K562 (cell line): ENCODE measurements around the gene RITA1. TPM values are rescaled to one million over a fixed set of nuclear protein-coding genes. Genes with fewer than 3 reads are reported as not detected.

Experiments
- ATAC-seq: fragments of 200-7000 bp; cut with Tn5 transposase; 3 replicates; pipeline ENCODE4 v1.9.1; 2020; ENCODE audit warnings: moderate library complexity
- BruUV-seq: library from RNA; stranded (reverse); fragments of 400-500 nt; replicated peaks from 2 replicates; lab custom pipeline; 2021; lab: Mats Ljungman, UMichigan
- CTCF ChIA-PET: fragments of 300-600 bp; formaldehyde crosslinking; extraction: SDS; loops from one replicate; lab custom pipeline; 2021; ENCODE audit warnings: low intra/inter-chr PET ratio; lab: Yijun Ruan, JAX
- POLR2A ChIA-PET: fragments of 300-600, 350-650 bp; sonication (Branson Sonifier 250); formaldehyde crosslinking; extraction: SDS; loops from one replicate; lab custom pipeline; 2021; ENCODE audit warnings: antibody characterized with exemption, inconsistent platforms; lab: Yijun Ruan, JAX
- DNase-seq, 4 experiments: peaks; one replicate each; pipeline versions ENCODE4 v3.0.0 to v3.0.0-alpha.2; 2011 to 2018; ENCODE audit warnings: low spot score in 3 of 4, mixed read lengths in 3 of 4; ENCODE audit errors: extremely low read depth in 1 of 4
- FAIRE-seq: peaks from 2 replicates; lab custom pipeline; 2011; peaks lifted over from hg19 to GRCh38; lab: Jason Lieb, UNC
- H2AFZ ChIP-seq: 2 replicates; pipeline ENCODE4 v1.6.0; 2011; ENCODE audit warnings: low read depth, low read length, control low read depth, inconsistent platforms
- H3K27ac ChIP-seq: fragments of 200-600 bp; 3 replicates; pipeline ENCODE4 v1.8.0; 2011; ENCODE audit warnings: low read depth, mild to moderate bottlenecking, control low read depth, inconsistent platforms, low read length, moderate library complexity, mixed read lengths; ENCODE audit errors: extremely low read depth
- H3K27me3 ChIP-seq, 2 experiments: fragments of 300-600 bp in 1 of 2; 2 replicates in 1 of 2; 3 replicates in 1 of 2; pipeline versions ENCODE4 v1.6.0 to v1.8.0; 2011; ENCODE audit warnings: inconsistent platforms in 2 of 2, low read length in 2 of 2, mild to moderate bottlenecking in 1 of 2, mixed read lengths in 1 of 2, moderate library complexity in 1 of 2; ENCODE audit not compliant: control insufficient read depth in 2 of 2, insufficient read depth in 2 of 2
- H3K36me3 ChIP-seq: fragments of 300-600 bp; 3 replicates; pipeline ENCODE4 v1.8.0; 2011; ENCODE audit warnings: mild to moderate bottlenecking, low read length, inconsistent platforms; ENCODE audit not compliant: control insufficient read depth, insufficient read depth
- H3K4me1 ChIP-seq, 2 experiments: fragments of 200-600 bp in 1 of 2; replicated peaks in 1 of 2; 2 replicates in 1 of 2; 3 replicates in 1 of 2; pipeline versions ENCODE4 v1.5.1 to v1.8.0; 2011; ENCODE audit warnings: inconsistent platforms in 2 of 2, low read length in 2 of 2, mild to moderate bottlenecking in 1 of 2, mixed read lengths in 1 of 2, moderate library complexity in 1 of 2; ENCODE audit not compliant: control insufficient read depth in 2 of 2, insufficient read depth in 2 of 2
- H3K4me2 ChIP-seq: 2 replicates; pipeline ENCODE4 v1.6.1; 2011; ENCODE audit warnings: low read length, control low read depth, inconsistent platforms, mixed read lengths; ENCODE audit not compliant: insufficient read depth
- H3K4me3 ChIP-seq: fragments of 200-600 bp; sonication (generic), shearing (Covaris generic); 2 replicates; pipeline ENCODE4 v1.5.1; 2016; ENCODE audit warnings: control low read depth, inconsistent platforms
- H3K79me2 ChIP-seq: fragments of 200-600 bp; 3 replicates; pipeline ENCODE4 v1.8.0; 2011; ENCODE audit warnings: low read length, inconsistent platforms; ENCODE audit not compliant: control insufficient read depth, insufficient read depth
- H3K9ac ChIP-seq, 2 experiments: 2 replicates each; pipeline versions ENCODE4 v1.6.0 to v1.6.1; 2011; ENCODE audit warnings: low read depth in 2 of 2, low read length in 2 of 2, control low read depth in 1 of 2, inconsistent platforms in 1 of 2, mild to moderate bottlenecking in 1 of 2, mixed read lengths in 1 of 2; ENCODE audit not compliant: insufficient read depth in 1 of 2
- H3K9me1 ChIP-seq: one replicate; pipeline ENCODE4 v1.6.0; 2011; ENCODE audit warnings: inconsistent platforms, mild to moderate bottlenecking, low read length, moderate library complexity; ENCODE audit not compliant: control insufficient read depth, insufficient read depth
- H3K9me3 ChIP-seq: replicated peaks from 2 replicates; pipeline ENCODE4 v1.5.1; 2011; ENCODE audit warnings: low read depth, low read length, inconsistent platforms; ENCODE audit not compliant: control insufficient read depth, insufficient read depth
- H4K20me1 ChIP-seq: replicated peaks from 2 replicates; pipeline ENCODE4 v1.6.1; 2011; ENCODE audit warnings: low read length, inconsistent platforms, mixed read lengths; ENCODE audit not compliant: control insufficient read depth, insufficient read depth
- BHLHE40 ChIP-seq: IDR thresholded peaks from 2 replicates; pipeline ENCODE4 v1.6.1; 2011; ENCODE audit warnings: low read length, improper control_type of control experiment
- EP300 ChIP-seq: IDR thresholded peaks from 2 replicates; pipeline ENCODE4 v1.6.1; 2012; ENCODE audit warnings: low read length, improper control_type of control experiment
- HDAC3 ChIP-seq: fragments of 450-650 bp; IDR thresholded peaks from 2 replicates; pipeline ENCODE4 v1.6.1; 2018; ENCODE audit warnings: borderline replicate concordance, mild to moderate bottlenecking, moderate library complexity; ENCODE audit not compliant: partially characterized antibody
- NRF1 ChIP-seq, 2 experiments: fragments of 450-650 bp; IDR thresholded peaks in 1 of 2; conservative IDR thresholded peaks in 1 of 2; 2 replicates each; pipeline ENCODE4 v1.6.1; 2014; ENCODE audit warnings: mild to moderate bottlenecking in 2 of 2
- TSC22D4 ChIP-seq: fragments of 450-650 bp; IDR thresholded peaks from 2 replicates; pipeline ENCODE4 v1.6.1; 2016; ENCODE audit warnings: missing genetic modification characterization, missing biosample characterization, control low read depth
- WGBS: fragments of 100-300 bp; shearing (Covaris generic); methylation state at CpG from one replicate; pipeline ENCODE4 v1.1.6; 2016; ENCODE audit warnings: low coverage, mixed read lengths; ENCODE audit not compliant: insufficient coverage; ENCODE audit errors: missing lambda C conversion rate; 5-methylcytosine and 5-hydroxymethylcytosine counted together
- in situ Hi-C: fragments of 300-500 bp; cut with MboI; formaldehyde crosslinking; loops from 4 replicates; pipeline ENCODE4 v1.15.0; 2018; ENCODE audit warnings: inconsistent platforms, mixed read lengths
- intact Hi-C: fragments of 100-400 bp; cut with micrococcal nuclease; formaldehyde crosslinking; loops from 2 replicates; pipeline ENCODE4 v1.14.2; 2022
- polyA plus RNA-seq, 8 experiments: library from polyadenylated mRNA; depleted of rRNA in 4 of 8; stranded (reverse) in 5 of 8; unstranded in 3 of 8; fragments of >200 nt; fragmentation: Nextera tagmentation in 2 of 8; fragmentation: Illumina TruSeq in 1 of 8; extraction: Ambion mirVana in 2 of 8; extraction: Trizol in 1 of 8; gene quantifications; 2 replicates each; pipeline versions ENCODE4 v1.2.1 to v1.2.3, GENCODE V29; 2011 to 2014; ENCODE audit warnings: inconsistent platforms in 1 of 8, missing spikeins in 1 of 8
- total RNA-seq, 7 experiments: library from RNA; depleted of rRNA in 6 of 7; stranded (reverse); fragments of >200 nt in 6 of 7; fragmentation: Illumina TruSeq in 2 of 7; extraction: Trizol in 2 of 7; gene quantifications; 2 replicates each; pipeline versions ENCODE4 v1.2.1 to v1.2.3, GENCODE V29; 2011 to 2021; ENCODE audit warnings: low replicate concordance in 1 of 7
- TF ChIP-seq, protein P1 (sequence below), 2 experiments: fragments of 450-650 bp in 1 of 2; IDR thresholded peaks; 2 replicates each; pipeline ENCODE4 v1.6.1; 2011 to 2017; ENCODE audit warnings: low read depth in 2 of 2, antibody characterized with exemption in 1 of 2, borderline replicate concordance in 1 of 2, low read length in 1 of 2, mild to moderate bottlenecking in 1 of 2, mixed read lengths in 1 of 2; ENCODE audit not compliant: control insufficient read depth in 1 of 2

RITA1 gene
- total and polyA plus RNA-seq, 9 of the 15 experiments (the other 6 are each of a cell fraction or from before 2014, with no cell fraction given) = 2.8 to 40.4 (median 18.0) TPM

DNA sequence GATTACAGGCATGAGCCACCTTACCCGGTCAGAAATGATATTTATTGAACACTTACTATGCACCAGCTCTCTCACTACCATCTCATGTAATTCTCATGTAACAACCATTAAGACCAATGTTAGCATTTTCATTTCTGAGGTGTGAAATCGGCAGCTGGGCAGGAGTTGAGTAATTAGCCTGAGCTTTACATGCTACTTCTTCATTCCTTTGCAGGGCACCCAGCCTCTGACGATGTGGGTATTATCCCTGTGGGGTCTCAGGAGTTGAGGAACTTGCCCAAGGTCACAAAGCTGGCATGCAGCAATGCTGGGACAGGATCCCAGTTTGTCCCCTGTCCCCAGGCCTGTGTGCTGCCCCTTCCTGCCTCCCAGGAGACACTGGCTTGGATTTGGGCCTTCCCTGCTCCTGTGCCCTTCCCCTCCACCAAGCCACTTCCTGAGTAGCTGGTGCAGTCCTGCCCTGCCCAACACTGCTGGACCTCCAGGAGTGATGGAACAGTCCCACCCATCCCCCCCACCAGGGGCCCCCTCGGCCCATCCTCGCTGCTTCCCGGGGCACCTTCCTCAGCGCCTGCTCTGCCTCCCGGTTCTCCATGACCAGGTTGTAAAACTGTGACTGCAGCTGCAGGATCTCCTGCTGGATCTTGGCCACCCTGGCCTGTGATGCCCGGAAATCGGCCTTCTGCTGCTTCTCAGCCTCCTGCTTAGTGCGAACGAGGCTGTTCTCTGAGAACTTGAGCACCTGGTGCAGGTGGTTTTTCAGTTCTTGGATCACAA lies 14.7 kb downstream of the RITA1 start:
- BruUV-seq = no TSS peak
- H3K4me1 ChIP-seq = peaks cover 12% of the 10 kb centered on the region in 2 experiments; a peak in 4 of 5 replicates
- ChIA-PET POLR2A (interaction anchor here (0.6 kb wide), 1 partner anchor 10 kb away, joined by 3 read pairs; no protein-coding TSS in a partner anchor), CTCF (no interaction called here)
- intact Hi-C loops = no loop called here
- no peaks in the 10 kb centered on the region for H3K9me1 ChIP-seq
- no peaks in the 10 kb centered on the region for H3K79me2 ChIP-seq
- no peaks in the 10 kb centered on the region for H3K9me3 ChIP-seq
- peaks cover 4% of the 10 kb centered on the region; the same call in 1 of the 2 replicates for H4K20me1 ChIP-seq
- H3K4me3 ChIP-seq = no peak overlapping the region
- in situ Hi-C loops = no loop called here
- WGBS = 60% methylated on average over 10 of the region's 12 CpGs
- DNase-seq (peak in 1 of 4 experiments; percentile 5), ATAC-seq (no peak), FAIRE-seq (no peak)
- H3K9ac ChIP-seq = peak overlapping the region in 1 of 2 experiments; percentile 41; a peak in 1 of 4 replicates
- no peak overlapping the region for H2AFZ ChIP-seq
- H3K36me3 ChIP-seq = no peaks in the 10 kb centered on the region
- no peak overlapping the region for H3K27ac ChIP-seq
- TF ChIP-seq EP300 (no peak), BHLHE40 (no peak), HDAC3 (no peak), NRF1 (conservative IDR thresholded peaks at IDR 0.05 in 1 of 2, IDR thresholded peaks at IDR 0.05 in 1 of 2) (no peak), TSC22D4 (no peak)
- TF ChIP-seq, protein P1, sequence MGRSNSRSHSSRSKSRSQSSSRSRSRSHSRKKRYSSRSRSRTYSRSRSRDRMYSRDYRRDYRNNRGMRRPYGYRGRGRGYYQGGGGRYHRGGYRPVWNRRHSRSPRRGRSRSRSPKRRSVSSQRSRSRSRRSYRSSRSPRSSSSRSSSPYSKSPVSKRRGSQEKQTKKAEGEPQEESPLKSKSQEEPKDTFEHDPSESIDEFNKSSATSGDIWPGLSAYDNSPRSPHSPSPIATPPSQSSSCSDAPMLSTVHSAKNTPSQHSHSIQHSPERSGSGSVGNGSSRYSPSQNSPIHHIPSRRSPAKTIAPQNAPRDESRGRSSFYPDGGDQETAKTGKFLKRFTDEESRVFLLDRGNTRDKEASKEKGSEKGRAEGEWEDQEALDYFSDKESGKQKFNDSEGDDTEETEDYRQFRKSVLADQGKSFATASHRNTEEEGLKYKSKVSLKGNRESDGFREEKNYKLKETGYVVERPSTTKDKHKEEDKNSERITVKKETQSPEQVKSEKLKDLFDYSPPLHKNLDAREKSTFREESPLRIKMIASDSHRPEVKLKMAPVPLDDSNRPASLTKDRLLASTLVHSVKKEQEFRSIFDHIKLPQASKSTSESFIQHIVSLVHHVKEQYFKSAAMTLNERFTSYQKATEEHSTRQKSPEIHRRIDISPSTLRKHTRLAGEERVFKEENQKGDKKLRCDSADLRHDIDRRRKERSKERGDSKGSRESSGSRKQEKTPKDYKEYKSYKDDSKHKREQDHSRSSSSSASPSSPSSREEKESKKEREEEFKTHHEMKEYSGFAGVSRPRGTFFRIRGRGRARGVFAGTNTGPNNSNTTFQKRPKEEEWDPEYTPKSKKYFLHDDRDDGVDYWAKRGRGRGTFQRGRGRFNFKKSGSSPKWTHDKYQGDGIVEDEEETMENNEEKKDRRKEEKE (IDR thresholded peaks at IDR 0.05; ENCODE audit: borderline replicate concordance in 1 of 2, control insufficient read depth in 1 of 2, low read depth in 2 of 2, low read length in 1 of 2) = no peak
- no peak overlapping the region for H3K4me2 ChIP-seq
- H3K27me3 ChIP-seq = no peaks in the 10 kb centered on the region
